HepG2 (cell line): ENCODE results near the gene SPACA1. TPM values are rescaled to one million over a fixed set of nuclear protein-coding genes. Genes with fewer than 3 reads are reported as not detected.
A peak's percentile ranks its signal among the peaks of the same experiment; 100 is the strongest.

ENCODE experiments used
- ATAC-seq: fragments of 200-7000 bp; cut with Tn5 transposase; 3 replicates; pipeline ENCODE4 v1.9.1; 2020; ENCODE audit warnings: mild to moderate bottlenecking, moderate library complexity
- BruUV-seq: library from RNA; stranded (reverse); fragments of 400-500 nt; replicated peaks from 2 replicates; lab custom pipeline; 2021; lab: Mats Ljungman, UMichigan
- CTCF ChIA-PET: fragments of 300-600 bp; formaldehyde crosslinking; extraction: SDS; loops from one replicate; lab custom pipeline; 2021; ENCODE audit warnings: low total read pairs, inconsistent platforms, low intra/inter-chr PET ratio; lab: Yijun Ruan, JAX
- POLR2A ChIA-PET: fragments of 350-600 bp; sonication (Branson Sonifier 250); formaldehyde crosslinking; loops from one replicate; lab custom pipeline; 2020; ENCODE audit warnings: antibody characterized with exemption, inconsistent platforms; lab: Yijun Ruan, JAX
- DNase-seq: peaks from one replicate; pipeline ENCODE4 v3.0.0-alpha.2; 2015; ENCODE audit warnings: low spot score
- FAIRE-seq: peaks from 3 replicates; lab custom pipeline; 2011; peaks lifted over from hg19 to GRCh38; lab: Jason Lieb, UNC
- H2AFZ ChIP-seq: one replicate; pipeline ENCODE4 v1.6.1; 2011; ENCODE audit warnings: low read length, inconsistent platforms
- H3K27ac ChIP-seq: fragments of 300-600 bp; 3 replicates; pipeline ENCODE4 v1.8.0; 2011; ENCODE audit warnings: mixed run types, mild to moderate bottlenecking, mixed read lengths, low read length, inconsistent platforms; ENCODE audit not compliant: insufficient read depth; ENCODE audit errors: extremely low read length
- H3K27me3 ChIP-seq, 2 experiments: fragments of 200-600 bp in 1 of 2; 2 replicates in 1 of 2; 3 replicates in 1 of 2; pipeline versions ENCODE4 v1.6.0 to v1.8.0; 2011; ENCODE audit warnings: low read length in 2 of 2, mild to moderate bottlenecking in 2 of 2, moderate library complexity in 2 of 2, inconsistent platforms in 1 of 2; ENCODE audit not compliant: insufficient read depth in 2 of 2, control insufficient read depth in 1 of 2
- H3K36me3 ChIP-seq, 2 experiments: fragments of 200-600 bp in 1 of 2; replicated peaks in 1 of 2; 2 replicates in 1 of 2; 3 replicates in 1 of 2; pipeline versions ENCODE4 v1.5.1 to v1.8.0; 2011; ENCODE audit warnings: low read length in 2 of 2, inconsistent platforms in 1 of 2; ENCODE audit not compliant: insufficient read depth in 2 of 2, control insufficient read depth in 1 of 2
- H3K4me1 ChIP-seq: 2 replicates; pipeline ENCODE4 v1.5.1; 2012; ENCODE audit warnings: low read length, inconsistent platforms; ENCODE audit not compliant: insufficient read depth
- H3K4me2 ChIP-seq: 2 replicates; pipeline ENCODE4 v1.6.0; 2011; ENCODE audit warnings: low read depth, low read length, inconsistent platforms
- H3K4me3 ChIP-seq, 3 experiments: fragments of 200-600 bp in 1 of 3; sonication (generic), shearing (Covaris generic) in 1 of 3; replicated peaks in 1 of 3; 2 replicates each; pipeline ENCODE4 v1.5.1; 2011 to 2016; ENCODE audit warnings: low read length in 3 of 3, inconsistent platforms in 2 of 3, low read depth in 2 of 3, mild to moderate bottlenecking in 2 of 3, control low read depth in 1 of 3, mixed read lengths in 1 of 3; ENCODE audit not compliant: insufficient read depth in 1 of 3
- H3K79me2 ChIP-seq: one replicate; pipeline ENCODE4 v1.6.1; 2011; ENCODE audit warnings: low read length, inconsistent platforms; ENCODE audit not compliant: insufficient read depth
- H3K9ac ChIP-seq: 2 replicates; pipeline ENCODE4 v1.6.0; 2011; ENCODE audit warnings: mild to moderate bottlenecking, low read depth, low read length, inconsistent platforms; ENCODE audit not compliant: insufficient read depth
- H3K9me3 ChIP-seq: 2 replicates; pipeline ENCODE4 v1.5.1; 2012; ENCODE audit warnings: mild to moderate bottlenecking, low read length
- H4K20me1 ChIP-seq: 2 replicates; pipeline ENCODE4 v1.6.0; 2011; ENCODE audit warnings: inconsistent platforms, mild to moderate bottlenecking, low read length, moderate library complexity; ENCODE audit not compliant: insufficient read depth
- CC2D1A ChIP-seq: sonication (generic); formaldehyde crosslinking; IDR thresholded peaks from 2 replicates; pipeline ENCODE4 v1.8.1; 2023; ENCODE audit warnings: mild to moderate bottlenecking, missing genetic modification reagents
- GPN1 ChIP-seq: sonication (generic); formaldehyde crosslinking; IDR thresholded peaks from 2 replicates; pipeline ENCODE4 v1.5.1; 2020; ENCODE audit warnings: missing genetic modification reagents, borderline replicate concordance
- HMGXB3 ChIP-seq: sonication (generic); formaldehyde crosslinking; IDR thresholded peaks from 2 replicates; pipeline ENCODE4 v1.4.0; 2020; ENCODE audit warnings: missing genetic modification reagents, borderline replicate concordance
- MNT ChIP-seq: fragments of 450-650 bp; IDR thresholded peaks from 2 replicates; pipeline ENCODE4 v1.6.1; 2016
- RBM22 ChIP-seq: fragments of 200-400 bp; formaldehyde crosslinking; optimal IDR thresholded peaks from 2 replicates; pipeline ENCODE3; 2017; ENCODE audit warnings: mild to moderate bottlenecking, low read length, moderate library complexity
- RFX5 ChIP-seq: IDR thresholded peaks from 2 replicates; pipeline ENCODE4 v1.6.1; 2011; ENCODE audit warnings: low read depth, low read length, improper control_type of control experiment
- SNAPC2 ChIP-seq: sonication (generic); formaldehyde crosslinking; IDR thresholded peaks from 2 replicates; pipeline ENCODE4 v1.8.1; 2022; ENCODE audit warnings: mild to moderate bottlenecking, missing genetic modification reagents
- UBTF ChIP-seq: sonication (generic); formaldehyde crosslinking; IDR thresholded peaks from 2 replicates; pipeline ENCODE4 v1.4.0; 2020; ENCODE audit warnings: mild to moderate bottlenecking, missing genetic modification reagents
- ZFP36L1 ChIP-seq: sonication (generic); formaldehyde crosslinking; IDR thresholded peaks from 2 replicates; pipeline ENCODE4 v1.8.0; 2022; ENCODE audit warnings: mild to moderate bottlenecking, missing genetic modification reagents, moderate library complexity
- ZNF530 ChIP-seq: sonication (generic); formaldehyde crosslinking; IDR thresholded peaks from 2 replicates; pipeline ENCODE4 v1.5.0; 2020; ENCODE audit warnings: low read depth, mild to moderate bottlenecking, missing genetic modification reagents
- ZNF607 ChIP-seq: sonication (generic); formaldehyde crosslinking; IDR thresholded peaks from 2 replicates; pipeline ENCODE4 v1.5.1; 2020; ENCODE audit warnings: missing genetic modification reagents, mild to moderate bottlenecking, borderline replicate concordance
- ZNF790 ChIP-seq: sonication (generic); formaldehyde crosslinking; IDR thresholded peaks from 2 replicates; pipeline ENCODE4 v1.8.0; 2022; ENCODE audit warnings: missing genetic modification reagents, mild to moderate bottlenecking, borderline replicate concordance
- WGBS: methylation state at CpG from one replicate; pipeline ENCODE4 v1.1.6; 2017; ENCODE audit warnings: low lambda C conversion rate; 5-methylcytosine and 5-hydroxymethylcytosine counted together
- in situ Hi-C: cut with HindIII; loops from 2 replicates; pipeline ENCODE4 v1.10.0; 2017; ENCODE audit warnings: low pct_unique_long_range_greater_than_20kb; ENCODE audit not compliant: extremely low pct_ligation_motif_present
- intact Hi-C: fragments of 100-400 bp; cut with micrococcal nuclease; formaldehyde crosslinking; loops from one replicate; pipeline ENCODE4 v1.10.0; 2022; ENCODE audit not compliant: unreplicated experiment
- polyA plus RNA-seq, 8 experiments: library from polyadenylated mRNA; depleted of rRNA in 3 of 8; stranded (reverse) in 7 of 8; unstranded in 1 of 8; fragments of >200 nt; fragmentation: Illumina TruSeq in 4 of 8; extraction: Trizol in 4 of 8; gene quantifications; 2 replicates each; pipeline versions ENCODE4 v1.2.1 to v1.2.3, GENCODE V29; 2011 to 2016; ENCODE audit warnings: low read depth in 4 of 8, missing spikeins in 1 of 8, mixed read lengths in 1 of 8; ENCODE audit not compliant: insufficient read depth in 1 of 8
- total RNA-seq, 5 experiments: library from RNA; depleted of rRNA; stranded (reverse); fragments of >200 nt; fragmentation: Illumina TruSeq; extraction: Trizol; gene quantifications; 2 replicates each; pipeline ENCODE4 v1.2.3, GENCODE V29; 2016; ENCODE audit warnings: low read depth in 1 of 5
- TF ChIP-seq, protein P1 (sequence below): sonication (generic); formaldehyde crosslinking; conservative IDR thresholded peaks from 2 replicates; pipeline ENCODE4 v1.8.0; 2022; ENCODE audit warnings: missing genetic modification reagents

Gene SPACA1
- total and polyA plus RNA-seq, 2 of the 13 experiments (the other 11 are each of a cell fraction or from before 2014, with no cell fraction given): 0.07 TPM; not detected in 1

GRCh38 chr6:88089708-88090107 is 42.1 kb downstream of the SPACA1 start (continued):
- no peak for TF ChIP-seq CC2D1A (CRISPR knock-in tag)
- TF ChIP-seq, protein P1, sequence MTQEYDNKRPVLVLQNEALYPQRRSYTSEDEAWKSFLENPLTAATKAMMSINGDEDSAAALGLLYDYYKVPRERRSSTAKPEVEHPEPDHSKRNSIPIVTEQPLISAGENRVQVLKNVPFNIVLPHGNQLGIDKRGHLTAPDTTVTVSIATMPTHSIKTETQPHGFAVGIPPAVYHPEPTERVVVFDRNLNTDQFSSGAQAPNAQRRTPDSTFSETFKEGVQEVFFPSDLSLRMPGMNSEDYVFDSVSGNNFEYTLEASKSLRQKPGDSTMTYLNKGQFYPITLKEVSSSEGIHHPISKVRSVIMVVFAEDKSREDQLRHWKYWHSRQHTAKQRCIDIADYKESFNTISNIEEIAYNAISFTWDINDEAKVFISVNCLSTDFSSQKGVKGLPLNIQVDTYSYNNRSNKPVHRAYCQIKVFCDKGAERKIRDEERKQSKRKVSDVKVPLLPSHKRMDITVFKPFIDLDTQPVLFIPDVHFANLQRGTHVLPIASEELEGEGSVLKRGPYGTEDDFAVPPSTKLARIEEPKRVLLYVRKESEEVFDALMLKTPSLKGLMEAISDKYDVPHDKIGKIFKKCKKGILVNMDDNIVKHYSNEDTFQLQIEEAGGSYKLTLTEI (CRISPR knock-in tag): no peak
- no peak for TF ChIP-seq SNAPC2
- no peak for TF ChIP-seq ZFP36L1 (CRISPR knock-in tag)
- TF ChIP-seq ZNF530 (CRISPR knock-in tag): no peak
- TF ChIP-seq ZNF607 (CRISPR knock-in tag): no peak
- TF ChIP-seq RBM22: no peak
- no peak for TF ChIP-seq RFX5
- no peak for TF ChIP-seq GPN1
- TF ChIP-seq, all 625 proteins: peak for 0

GRCh38 chr6:88105741-88106340 is 58.2 kb downstream of the SPACA1 start:
- TF ChIP-seq ZNF790 (CRISPR knock-in tag) (no peak), HMGXB3 (no peak), UBTF (CRISPR knock-in tag) (no peak), MNT (peak; percentile 100)
- TF ChIP-seq, all 625 proteins: peak for 1
- BruUV-seq: no TSS peak
- POLR2A ChIA-PET: no interaction called here
- no peak overlapping the region for H3K4me3 ChIP-seq
- H3K79me2 ChIP-seq: no peaks in the 10 kb centered on the region
- CTCF ChIA-PET: no interaction called here
- H3K27ac ChIP-seq: no peak overlapping the region
- no peaks in the 10 kb centered on the region for H4K20me1 ChIP-seq
- H2AFZ ChIP-seq: no peak overlapping the region
- no peaks in the 10 kb centered on the region for H3K4me1 ChIP-seq
- no peaks in the 10 kb centered on the region for H3K9me3 ChIP-seq
- under 1% methylated on average over 7 of the region's 7 CpGs for WGBS
- ATAC-seq (no peak), FAIRE-seq (no peak), DNase-seq (no peak)
- no peak overlapping the region for H3K9ac ChIP-seq
- no peaks in the 10 kb centered on the region; a peak in 1 of 5 replicates for H3K27me3 ChIP-seq
- intact Hi-C loops: no loop called here
- no peaks in the 10 kb centered on the region for H3K36me3 ChIP-seq
- in situ Hi-C loops: no loop called here
- H3K4me2 ChIP-seq: no peak overlapping the region
